A549 (cell line): ENCODE results near the gene BLTP3A. TPM values are rescaled to one million over a fixed set of nuclear protein-coding genes. Genes with fewer than 3 reads are reported as not detected.

Experiments
- ATAC-seq, 2 experiments: fragments of 200-7000 bp in 1 of 2; fragments of >200 bp in 1 of 2; cut with Nextera tagmentation in 1 of 2; cut with Tn5 transposase in 1 of 2; 3 replicates each; pipeline versions ENCODE4 v1.8.0 to v1.9.1; 2018 to 2020; ENCODE audit warnings: mild to moderate bottlenecking in 1 of 2, moderate library complexity in 1 of 2
- CTCF ChIA-PET: fragments of 300-600 bp; sonication (Branson Sonifier 250); formaldehyde crosslinking; extraction: SDS; loops from one replicate; lab custom pipeline; 2021; ENCODE audit warnings: antibody characterized with exemption, inconsistent platforms; lab: Yijun Ruan, JAX
- POLR2A ChIA-PET: fragments of 350-600 bp; formaldehyde crosslinking; extraction: SDS; loops from one replicate; lab custom pipeline; 2021; ENCODE audit warnings: antibody characterized with exemption, inconsistent platforms; lab: Yijun Ruan, JAX
- DNase-seq, 2 experiments: peaks; one replicate each; pipeline versions ENCODE4 v3.0.0 to v3.0.0-alpha.2; 2011 to 2016; ENCODE audit warnings: low read depth in 1 of 2, low spot score in 1 of 2
- FAIRE-seq: peaks from 2 replicates; lab custom pipeline; 2011; peaks lifted over from hg19 to GRCh38; lab: Jason Lieb, UNC
- H3K27ac ChIP-seq, 2 experiments: fragments of >200 bp; sonication (Bioruptor Twin); formaldehyde crosslinking; 3 replicates each; pipeline ENCODE4 v1.5.1; 2016 to 2017
- H3K4me1 ChIP-seq: fragments of >200 bp; sonication (Bioruptor Twin); formaldehyde crosslinking; 3 replicates; pipeline ENCODE4 v1.6.1; 2016
- H3K4me2 ChIP-seq: fragments of >200 bp; sonication (Bioruptor Twin); formaldehyde crosslinking; 3 replicates; pipeline ENCODE4 v1.6.1; 2016
- H3K4me3 ChIP-seq: fragments of >200 bp; sonication (Bioruptor Twin); formaldehyde crosslinking; 3 replicates; pipeline ENCODE4 v1.5.1; 2016
- H3K9me3 ChIP-seq: fragments of >200 bp; sonication (Bioruptor Twin); formaldehyde crosslinking; 3 replicates; pipeline ENCODE4 v1.6.1; 2016
- ATOH8 ChIP-seq: fragments of 250-450 bp; sonication (Bioruptor Pico); IDR thresholded peaks from 2 replicates; pipeline ENCODE4 v1.5.0; 2020; ENCODE audit warnings: low read depth, mild to moderate bottlenecking, moderate library complexity
- CBX8 ChIP-seq: fragments of 200-600 bp; sonication (generic); IDR thresholded peaks from 2 replicates; pipeline ENCODE4 v1.6.1; 2016
- CEBPB ChIP-seq, 2 experiments: fragments of >200 bp in 1 of 2; sonication (Bioruptor Twin) in 1 of 2; formaldehyde crosslinking in 1 of 2; IDR thresholded peaks; 2 replicates each; pipeline ENCODE4 v1.6.1; 2012 to 2016
- EHF ChIP-seq: fragments of 250-450 bp; sonication (Bioruptor Pico); IDR thresholded peaks from 2 replicates; pipeline ENCODE4 v1.5.0; 2020; ENCODE audit warnings: mild to moderate bottlenecking
- ESRRA ChIP-seq: fragments of 150-350 bp; IDR thresholded peaks from 2 replicates; pipeline ENCODE4 v1.6.1; 2014; ENCODE audit warnings: mild to moderate bottlenecking, low read length, borderline replicate concordance
- FOSB ChIP-seq: fragments of 250-450 bp; sonication (Bioruptor Pico); IDR thresholded peaks from 2 replicates; pipeline ENCODE4 v1.5.0; 2020; ENCODE audit warnings: mild to moderate bottlenecking, moderate library complexity
- FOXS1 ChIP-seq: fragments of 250-450 bp; sonication (Bioruptor Pico); IDR thresholded peaks from 2 replicates; pipeline ENCODE4 v1.5.0; 2020; ENCODE audit warnings: mild to moderate bottlenecking, moderate library complexity
- GATA3 ChIP-seq: IDR thresholded peaks from 2 replicates; pipeline ENCODE4 v1.6.1; 2012; ENCODE audit warnings: borderline replicate concordance
- HMGXB4 ChIP-seq: fragments of 250-450 bp; sonication (Bioruptor Pico); IDR thresholded peaks from 2 replicates; pipeline ENCODE4 v1.5.0; 2021; ENCODE audit warnings: mild to moderate bottlenecking, moderate library complexity, borderline replicate concordance
- HOXB13 ChIP-seq: fragments of 250-450 bp; sonication (Bioruptor Pico); IDR thresholded peaks from 2 replicates; pipeline ENCODE4 v1.5.0; 2020; ENCODE audit warnings: low read depth, mild to moderate bottlenecking, moderate library complexity
- JUNB ChIP-seq: fragments of >200 bp; sonication (Bioruptor Twin); formaldehyde crosslinking; IDR thresholded peaks from 2 replicates; pipeline ENCODE4 v1.6.1; 2016
- MYC ChIP-seq: IDR thresholded peaks from 2 replicates; pipeline ENCODE4 v1.6.1; 2012; ENCODE audit warnings: mild to moderate bottlenecking, inconsistent platforms, low read length, improper control_type of control experiment, borderline replicate concordance
- NR3C1 ChIP-seq: fragments of >200 bp; sonication (Bioruptor Twin); formaldehyde crosslinking; IDR thresholded peaks from 3 replicates; pipeline ENCODE4 v1.6.1; 2017
- PHF8 ChIP-seq: fragments of 200-600 bp; sonication (generic); IDR thresholded peaks from 2 replicates; pipeline ENCODE4 v1.6.1; 2016; ENCODE audit warnings: low read depth, mild to moderate bottlenecking, antibody characterized with exemption, moderate library complexity, borderline replicate concordance
- REST ChIP-seq: fragments of 200-600 bp; sonication (generic); IDR thresholded peaks from 2 replicates; pipeline ENCODE4 v1.6.1; 2016; ENCODE audit warnings: antibody characterized with exemption, mild to moderate bottlenecking, moderate library complexity
- RFX5 ChIP-seq: fragments of 450-650 bp; IDR thresholded peaks from 2 replicates; pipeline ENCODE4 v1.7.1; 2014; ENCODE audit warnings: antibody characterized with exemption, mild to moderate bottlenecking, moderate library complexity
- RNF2 ChIP-seq: fragments of 200-600 bp; sonication (generic); IDR thresholded peaks from 2 replicates; pipeline ENCODE4 v1.6.1; 2016; ENCODE audit warnings: low read depth, mild to moderate bottlenecking, antibody characterized with exemption, moderate library complexity, borderline replicate concordance
- SREBF2 ChIP-seq: fragments of 450-650 bp; IDR thresholded peaks from 2 replicates; pipeline ENCODE4 v1.6.1; 2014; ENCODE audit warnings: mild to moderate bottlenecking, moderate library complexity
- TFCP2L1 ChIP-seq: fragments of 250-450 bp; sonication (Bioruptor Pico); IDR thresholded peaks from 2 replicates; pipeline ENCODE4 v1.5.0; 2021; ENCODE audit warnings: mild to moderate bottlenecking
- ZNF302 ChIP-seq: fragments of 250-450 bp; sonication (Bioruptor Pico); IDR thresholded peaks from 2 replicates; pipeline ENCODE4 v1.9.0; 2021; ENCODE audit warnings: inconsistent platforms, mild to moderate bottlenecking, moderate library complexity
- WGBS: methylation state at CpG from one replicate; pipeline ENCODE4 v1.1.6; 2017; ENCODE audit errors: missing lambda C conversion rate; 5-methylcytosine and 5-hydroxymethylcytosine counted together
- polyA plus RNA-seq, 4 experiments: library from polyadenylated mRNA; depleted of rRNA in 3 of 4; stranded (reverse); fragments of >200 nt; fragmentation: RNase III in 1 of 4; extraction: RNeasy Plus Mini Kit Qiagen cat#74134 plus additional on column Dnase treatment in 1 of 4; gene quantifications; 2 replicates in 3 of 4; 3 replicates in 1 of 4; pipeline ENCODE4 v1.2.3, GENCODE V29; 2011 to 2017

The BLTP3A gene
- polyA plus RNA-seq, 2 of the 4 experiments (the other 2 are of a cell fraction): 4.2 to 15.0 TPM

GRCh38 chr6:34834789-34835518 lies 43.1 kb downstream of the BLTP3A start:
- ChIA-PET CTCF (no interaction called here), POLR2A (interaction anchor here (0.5 kb wide), 1 partner anchor 411 kb away, joined by 3 read pairs; no protein-coding TSS in a partner anchor)
- no peak overlapping the region for H3K27ac ChIP-seq
- WGBS: 89% methylated on average over 4 of the region's 4 CpGs
- DNase-seq (peak in 1 of 2 experiments; percentile 2), FAIRE-seq (no peak)
- no peaks in the 10 kb centered on the region for H3K9me3 ChIP-seq
- peaks cover 4% of the 10 kb centered on the region; the same call in 1 of the 3 replicates for H3K4me1 ChIP-seq
- H3K4me2 ChIP-seq: no peak overlapping the region
- no peak overlapping the region for H3K4me3 ChIP-seq
- TF ChIP-seq MYC (no peak), CEBPB (IDR thresholded peaks at IDR 0.05) (no peak), SREBF2 (no peak)
- TF ChIP-seq, all 56 proteins: peak for 0
- no peak for ATAC-seq

GRCh38 chr6:34836008-34836407 lies 44.1 kb downstream of the BLTP3A start:
- DNase-seq: no peak
- WGBS: 100% methylated on average over 1 of the region's 4 CpGs
- no peaks in the 10 kb centered on the region for H3K9me3 ChIP-seq
- peaks cover 5% of the 10 kb centered on the region; the same call in 1 of the 3 replicates for H3K4me1 ChIP-seq
- H3K4me3 ChIP-seq: no peak overlapping the region
- no peak overlapping the region for H3K27ac ChIP-seq
- TF ChIP-seq JUNB: no peak
- TF ChIP-seq ESRRA: no peak
- TF ChIP-seq CBX8: no peak
- TF ChIP-seq ZNF302 (CRISPR knock-in tag): no peak
- no peak for TF ChIP-seq RNF2
- no peak for TF ChIP-seq FOSB (CRISPR knock-in tag)
- no peak for TF ChIP-seq MYC
- no peak for TF ChIP-seq NR3C1
- TF ChIP-seq REST: no peak
- no peak for ATAC-seq
- ChIA-PET CTCF (interaction anchor here (0.6 kb wide), 1 partner anchor 330 kb away, joined by 3 read pairs; no protein-coding TSS in a partner anchor), POLR2A (interaction anchor here (0.6 kb wide), 1 partner anchor 8 kb away, joined by 3 read pairs; no protein-coding TSS in a partner anchor)
- no peak overlapping the region for H3K4me2 ChIP-seq
- no peak for FAIRE-seq

GRCh38 chr6:34836451-34836850 lies 44.6 kb downstream of the BLTP3A start:
- ATAC-seq (no peak), DNase-seq (no peak), FAIRE-seq (no peak)
- Histone ChIP-seq H3K4me1 (peaks cover 5% of the 10 kb centered on the region; the same call in 1 of the 3 replicates), H3K9me3 (no peaks in the 10 kb centered on the region), H3K27ac (no peak overlapping the region), H3K4me2 (no peak overlapping the region), H3K4me3 (no peak overlapping the region)
- no peak for TF ChIP-seq TFCP2L1 (CRISPR knock-in tag)
- no peak for TF ChIP-seq GATA3
- TF ChIP-seq PHF8: no peak
- TF ChIP-seq ATOH8 (CRISPR knock-in tag): no peak
- TF ChIP-seq RFX5: no peak
- no peak for TF ChIP-seq RNF2
- no peak for TF ChIP-seq HOXB13 (CRISPR knock-in tag)
- no peak for TF ChIP-seq EHF
- no peak for TF ChIP-seq HMGXB4 (CRISPR knock-in tag)
- no peak for TF ChIP-seq REST
- TF ChIP-seq FOXS1: no peak
- no peak for TF ChIP-seq ZNF302 (CRISPR knock-in tag)
- 73% methylated on average over 2 of the region's 2 CpGs for WGBS
- CTCF ChIA-PET: interaction anchor here (0.6 kb wide), 1 partner anchor 331 kb away, joined by 3 read pairs; no protein-coding TSS in a partner anchor
- POLR2A ChIA-PET: interaction anchor here (0.6 kb wide), 1 partner anchor 8 kb away, joined by 3 read pairs; no protein-coding TSS in a partner anchor
